IMR-90 (cell line): ENCODE results near the gene METTL2B. TPM values are rescaled to one million over a fixed set of nuclear protein-coding genes. Genes with fewer than 3 reads are reported as not detected.
A peak's percentile ranks its signal among the peaks of the same experiment; 100 is the strongest.

ENCODE experiments used
- ATAC-seq: fragments of 200-7000 bp; cut with Tn5 transposase; 2 replicates; pipeline ENCODE4 v1.9.1; 2020; ENCODE audit warnings: low read depth, mild to moderate bottlenecking, moderate library complexity
- BruUV-seq: library from RNA; stranded (reverse); fragments of 400-500 nt; replicated peaks from 2 replicates; lab custom pipeline; 2021; lab: Mats Ljungman, UMichigan
- CTCF ChIA-PET: fragments of 300-600 bp; formaldehyde crosslinking; extraction: SDS; loops from one replicate; lab custom pipeline; 2021; ENCODE audit warnings: antibody characterized with exemption; lab: Yijun Ruan, JAX
- POLR2A ChIA-PET: fragments of 300-600 bp; sonication (Branson Sonifier 250); formaldehyde crosslinking; loops from one replicate; lab custom pipeline; 2022; ENCODE audit warnings: antibody characterized with exemption; ENCODE audit not compliant: unreplicated experiment; lab: Charles Lee
- DNase-seq: peaks from one replicate; pipeline ENCODE4 v3.0.0; 2013
- H2AFZ ChIP-seq: replicated peaks from 2 replicates; pipeline ENCODE3; 2013; ENCODE audit warnings: low read length, mild to moderate bottlenecking; ENCODE audit not compliant: poor library complexity
- H2AK5ac ChIP-seq: 2 replicates; pipeline ENCODE4 v1.6.1; 2013; ENCODE audit warnings: low read depth, low read length, inconsistent platforms
- H2AK9ac ChIP-seq: replicated peaks from 2 replicates; pipeline ENCODE3; 2013; ENCODE audit warnings: mild to moderate bottlenecking, low read depth, low read length, moderate library complexity; ENCODE audit not compliant: poor library complexity
- H2BK120ac ChIP-seq: 2 replicates; pipeline ENCODE4 v1.6.1; 2013; ENCODE audit warnings: low read depth, low read length, inconsistent platforms
- H2BK15ac ChIP-seq: 3 replicates; pipeline ENCODE4 v1.6.1; 2013; ENCODE audit warnings: low read depth, low read length, inconsistent platforms
- H2BK20ac ChIP-seq: 2 replicates; pipeline ENCODE4 v1.6.1; 2013; ENCODE audit warnings: low read depth, mild to moderate bottlenecking, inconsistent platforms, low read length, moderate library complexity
- H2BK5ac ChIP-seq: 2 replicates; pipeline ENCODE4 v1.6.1; 2013; ENCODE audit warnings: mild to moderate bottlenecking, low read depth, low read length, inconsistent platforms; ENCODE audit not compliant: poor library complexity, severe bottlenecking
- H3K14ac ChIP-seq: replicated peaks from 2 replicates; pipeline ENCODE4 v1.6.1; 2013; ENCODE audit warnings: low read depth, low read length, inconsistent platforms
- H3K18ac ChIP-seq: 2 replicates; pipeline ENCODE4 v1.6.1; 2013; ENCODE audit warnings: low read depth, low read length, control low read depth
- H3K23ac ChIP-seq: 2 replicates; pipeline ENCODE4 v1.6.1; 2013; ENCODE audit warnings: low read depth, low read length, inconsistent platforms
- H3K27ac ChIP-seq: 2 replicates; pipeline ENCODE4 v1.5.1; 2013; ENCODE audit warnings: mild to moderate bottlenecking, control low read depth, low read length; ENCODE audit not compliant: insufficient read depth
- H3K27me3 ChIP-seq: 2 replicates; pipeline ENCODE4 v1.6.1; 2013; ENCODE audit warnings: low read length; ENCODE audit not compliant: control insufficient read depth, insufficient read depth
- H3K36me3 ChIP-seq: 2 replicates; pipeline ENCODE4 v1.6.1; 2013; ENCODE audit warnings: low read length, mixed read lengths; ENCODE audit not compliant: control insufficient read depth, insufficient read depth
- H3K4ac ChIP-seq: 2 replicates; pipeline ENCODE4 v1.6.1; 2013; ENCODE audit warnings: low read depth, low read length, inconsistent platforms
- H3K4me1 ChIP-seq: 2 replicates; pipeline ENCODE4 v1.6.1; 2013; ENCODE audit warnings: low read length, mixed read lengths; ENCODE audit not compliant: control insufficient read depth, insufficient read depth
- H3K4me2 ChIP-seq: 2 replicates; pipeline ENCODE4 v1.6.1; 2013; ENCODE audit warnings: low read depth, mild to moderate bottlenecking, control low read depth, low read length, moderate library complexity
- H3K4me3 ChIP-seq: 2 replicates; pipeline ENCODE4 v1.5.1; 2013; ENCODE audit warnings: low read depth, mild to moderate bottlenecking, control low read depth, low read length, moderate library complexity; ENCODE audit not compliant: insufficient read depth
- H3K56ac ChIP-seq: 2 replicates; pipeline ENCODE4 v1.6.1; 2013; ENCODE audit warnings: low read length, inconsistent platforms; ENCODE audit not compliant: insufficient read depth; ENCODE audit errors: extremely low read depth
- H3K79me1 ChIP-seq, 2 experiments: 2 replicates each; pipeline ENCODE4 v1.6.1; 2013; ENCODE audit warnings: low read length in 2 of 2, inconsistent platforms in 1 of 2, low read depth in 1 of 2
- H3K9ac ChIP-seq: 2 replicates; pipeline ENCODE4 v1.6.1; 2013; ENCODE audit warnings: low read depth, low read length, control low read depth
- H3K9me1 ChIP-seq: 2 replicates; pipeline ENCODE4 v1.6.1; 2013; ENCODE audit warnings: low read length, inconsistent platforms; ENCODE audit not compliant: insufficient read depth
- H3K9me3 ChIP-seq: 2 replicates; pipeline ENCODE4 v1.6.1; 2013; ENCODE audit warnings: low read length; ENCODE audit not compliant: control insufficient read depth, insufficient read depth
- H4K20me1 ChIP-seq: 2 replicates; pipeline ENCODE4 v1.6.1; 2013; ENCODE audit warnings: low read length, inconsistent platforms; ENCODE audit not compliant: insufficient read depth
- H4K5ac ChIP-seq: 2 replicates; pipeline ENCODE4 v1.6.1; 2013; ENCODE audit warnings: mild to moderate bottlenecking, low read depth, low read length, control low read depth
- H4K8ac ChIP-seq, 2 experiments: 2 replicates each; pipeline ENCODE4 v1.6.1; 2013; ENCODE audit warnings: low read depth in 2 of 2, low read length in 2 of 2, control low read depth in 1 of 2, inconsistent platforms in 1 of 2
- H4K91ac ChIP-seq: 2 replicates; pipeline ENCODE4 v1.6.1; 2013; ENCODE audit warnings: low read depth, low read length, inconsistent platforms; ENCODE audit not compliant: insufficient read depth
- NFE2L2 ChIP-seq: fragments of 150-350 bp; IDR thresholded peaks from 2 replicates; pipeline ENCODE4 v1.6.1; 2016; ENCODE audit warnings: low read depth, mild to moderate bottlenecking, low read length
- WGBS, 2 experiments: methylation state at CpG; one replicate each; pipeline versions ENCODE4 v1.1.5 to v1.1.7; 2013; ENCODE audit warnings: missing lambda C conversion rate in 2 of 2; ENCODE audit not compliant: insufficient read length in 1 of 2; ENCODE audit errors: extremely low coverage in 2 of 2; 5-methylcytosine and 5-hydroxymethylcytosine counted together
- dilution Hi-C: fragments of 300-500 bp; cut with HindIII; formaldehyde crosslinking; loops from one replicate; pipeline ENCODE4 v1.14.3; 2018; ENCODE audit warnings: low sequenced_read_pairs; ENCODE audit not compliant: unreplicated experiment
- in situ Hi-C: fragments of 300-500 bp; cut with MboI; formaldehyde crosslinking; loops from 3 replicates; pipeline ENCODE4 v1.14.3; 2019; ENCODE audit warnings: low sequenced_read_pairs, inconsistent platforms, mixed read lengths
- intact Hi-C: fragments of 100-400 bp; cut with micrococcal nuclease; formaldehyde crosslinking; loops from 2 replicates; pipeline ENCODE4 v1.10.0; 2022
- polyA plus RNA-seq, 3 experiments: library from polyadenylated mRNA; depleted of rRNA; stranded (reverse); fragments of >200 nt; gene quantifications; 2 replicates each; pipeline ENCODE4 v1.2.3, GENCODE V29; 2012; ENCODE audit warnings: low replicate concordance in 1 of 3
- total RNA-seq: library from RNA; depleted of rRNA; stranded (reverse); fragments of >200 nt; gene quantifications from 2 replicates; pipeline ENCODE4 v1.2.3, GENCODE V29; 2012

The METTL2B gene
- total and polyA plus RNA-seq, 2 of the 4 experiments (the other 2 are of a cell fraction): 18.0 to 34.2 TPM

GRCh38 chr7:128458956-128459355 is 17.6 kb upstream of the METTL2B start:
- peaks cover 24% of the 10 kb centered on the region for H4K20me1 ChIP-seq
- H4K91ac ChIP-seq: no peak overlapping the region
- H2BK15ac ChIP-seq: no peak overlapping the region
- H3K4ac ChIP-seq: no peak overlapping the region
- no peak overlapping the region for H3K4me3 ChIP-seq
- POLR2A ChIA-PET: no interaction called here
- intact Hi-C loops (loop anchor here (1.0 kb wide), 2 partner anchors 32 to 61 kb away; no protein-coding TSS in a partner anchor), in situ Hi-C loops (loop anchor here (25.0 kb wide), 1 partner anchor 428 kb away; no protein-coding TSS in a partner anchor), dilution Hi-C loops (no loop called here)
- H3K9me1 ChIP-seq: 0 out of 2 replicates have a peak, but pooled peaks cover 6% of the 10 kb centered on the region
- BruUV-seq: no TSS peak
- no peaks in the 10 kb centered on the region for H3K27me3 ChIP-seq
- H3K36me3 ChIP-seq: peaks cover 10% of the 10 kb centered on the region
- no peak overlapping the region for H2BK20ac ChIP-seq
- H2AFZ ChIP-seq: no peak overlapping the region
- H3K27ac ChIP-seq: no peak overlapping the region
- no peak for ATAC-seq
- TF ChIP-seq NFE2L2: no peak
- H2BK120ac ChIP-seq: no peak overlapping the region
- no peak overlapping the region for H4K5ac ChIP-seq
- H4K8ac ChIP-seq: no peak overlapping the region
- peak overlapping the region; percentile 15; the same call in 1 of the 2 replicates for H3K23ac ChIP-seq
- H3K14ac ChIP-seq: no peak overlapping the region
- H3K18ac ChIP-seq: no peak overlapping the region
- WGBS, 2 experiments: 64% methylated on average over 2 of the region's 3 CpGs; no CpG with 5 or more reads in 1 of the 2 experiments
- CTCF ChIA-PET: interaction anchor here (1.0 to 4.2 kb wide), 2 partner anchors 23 to 32 kb away, joined by 3 to 71 read pairs; no protein-coding TSS in a partner anchor
- no peaks in the 10 kb centered on the region for H3K9me3 ChIP-seq
- no peak overlapping the region for H2AK9ac ChIP-seq
- no peak overlapping the region for H3K4me2 ChIP-seq
- H3K4me1 ChIP-seq: peaks cover 15% of the 10 kb centered on the region
- H2BK5ac ChIP-seq: no peak overlapping the region
- H3K79me1 ChIP-seq: peaks cover 14 to 41% of the 10 kb centered on the region in 2 experiments; a peak in 3 of 4 replicates
- no peak overlapping the region for H3K56ac ChIP-seq
- DNase-seq: no peak
- no peak overlapping the region; the same call in 1 of the 2 replicates for H3K9ac ChIP-seq
- H2AK5ac ChIP-seq: no peak overlapping the region
